Progenitor cell of endocrine pancreas (in vitro differentiated cells): ENCODE measurements around the gene PCK2. TPM values are rescaled to one million over a fixed set of nuclear protein-coding genes. Genes with fewer than 3 reads are reported as not detected.
"Not testable (repeated sequence)": the region's sequence is repeated elsewhere in the genome, so short reads cannot be mapped to it uniquely, and the experiment has no call there.

Source experiments
- DNase-seq: peaks from one replicate; pipeline ENCODE4 v3.0.0; 2021; ENCODE audit warnings: low spot score; ENCODE audit not compliant: unreplicated experiment
- H3K27ac Mint-ChIP-seq: 2 replicates; pipeline ENCODE4 v1.8.0; 2021; ENCODE audit warnings: mild to moderate bottlenecking, moderate library complexity, mixed read lengths
- H3K27me3 Mint-ChIP-seq: 2 replicates; pipeline ENCODE4 v1.8.0; 2021; ENCODE audit warnings: mixed read lengths
- H3K36me3 Mint-ChIP-seq: 2 replicates; pipeline ENCODE4 v1.8.0; 2022; ENCODE audit warnings: mixed read lengths; ENCODE audit not compliant: insufficient read depth
- H3K4me1 Mint-ChIP-seq: 2 replicates; pipeline ENCODE4 v1.8.0; 2021; ENCODE audit warnings: low read depth, mixed read lengths
- H3K4me3 Mint-ChIP-seq: 2 replicates; pipeline ENCODE4 v1.8.0; 2021; ENCODE audit warnings: low read depth, mild to moderate bottlenecking, moderate library complexity, mixed read lengths
- H3K9me3 Mint-ChIP-seq: 2 replicates; pipeline ENCODE4 v1.8.0; 2021; ENCODE audit warnings: low read depth, mixed read lengths
- total RNA-seq: library from RNA; stranded (reverse); gene quantifications from 2 replicates; pipeline ENCODE4 v1.2.1, GENCODE V29; 2021
- TF ChIP-seq, protein P1 (sequence below): fragments of 200-600 bp; sonication (generic); IDR thresholded peaks from one replicate; pipeline ENCODE4 v1.5.0; 2021; ENCODE audit warnings: antibody characterized with exemption, mild to moderate bottlenecking; ENCODE audit not compliant: unreplicated experiment

Gene PCK2
- total RNA-seq, 1 donor from 2014 or later = 29.7 TPM

DNA sequence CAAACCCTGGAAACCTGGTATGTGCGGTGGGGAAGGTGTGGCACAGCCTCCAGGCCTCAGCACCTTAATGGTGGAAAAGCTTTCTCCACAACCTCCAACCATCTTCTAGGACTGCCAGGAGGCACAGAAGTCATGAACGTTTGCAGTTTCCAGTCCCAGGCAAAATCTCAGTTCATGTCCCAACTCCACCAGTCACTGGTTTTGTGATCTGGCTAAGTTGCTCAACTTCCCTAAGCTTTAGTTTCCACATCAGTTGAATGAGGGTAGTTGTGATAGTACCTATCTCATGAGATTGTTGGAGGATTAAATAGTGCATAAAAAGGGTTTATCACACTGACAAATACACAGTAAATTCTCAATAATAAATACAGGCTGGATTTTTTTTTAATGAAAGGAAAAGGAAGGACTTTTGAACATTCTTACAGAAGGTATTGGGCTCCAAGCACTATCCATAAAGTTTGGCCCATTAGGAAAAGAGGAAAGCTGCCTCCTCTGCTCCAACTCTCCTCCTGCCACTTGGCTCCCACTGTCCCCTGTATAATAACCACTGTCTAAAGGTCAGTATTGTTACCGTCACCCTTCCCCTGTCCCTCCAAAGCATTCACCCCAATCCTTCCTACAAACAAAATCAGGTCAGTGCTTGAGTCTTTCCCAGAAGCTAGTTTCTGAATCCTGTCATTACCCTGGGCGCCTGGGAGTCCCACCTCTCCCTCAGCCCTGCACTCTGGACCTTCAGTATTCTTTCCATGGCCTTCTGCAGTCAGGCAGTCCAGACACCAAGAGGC is 6.3 kb downstream of the PCK2 start:
- no peaks in the 10 kb centered on the region for H3K27me3 Mint-ChIP-seq
- H3K4me3 Mint-ChIP-seq = no peak overlapping the region
- no peak for DNase-seq
- peak overlapping the region; percentile 27 for H3K27ac Mint-ChIP-seq
- H3K36me3 Mint-ChIP-seq = peaks cover 23% of the 10 kb centered on the region
- H3K9me3 Mint-ChIP-seq = peaks cover 8% of the 10 kb centered on the region
- peaks cover 4% of the 10 kb centered on the region for H3K4me1 Mint-ChIP-seq
- TF ChIP-seq, protein P1, sequence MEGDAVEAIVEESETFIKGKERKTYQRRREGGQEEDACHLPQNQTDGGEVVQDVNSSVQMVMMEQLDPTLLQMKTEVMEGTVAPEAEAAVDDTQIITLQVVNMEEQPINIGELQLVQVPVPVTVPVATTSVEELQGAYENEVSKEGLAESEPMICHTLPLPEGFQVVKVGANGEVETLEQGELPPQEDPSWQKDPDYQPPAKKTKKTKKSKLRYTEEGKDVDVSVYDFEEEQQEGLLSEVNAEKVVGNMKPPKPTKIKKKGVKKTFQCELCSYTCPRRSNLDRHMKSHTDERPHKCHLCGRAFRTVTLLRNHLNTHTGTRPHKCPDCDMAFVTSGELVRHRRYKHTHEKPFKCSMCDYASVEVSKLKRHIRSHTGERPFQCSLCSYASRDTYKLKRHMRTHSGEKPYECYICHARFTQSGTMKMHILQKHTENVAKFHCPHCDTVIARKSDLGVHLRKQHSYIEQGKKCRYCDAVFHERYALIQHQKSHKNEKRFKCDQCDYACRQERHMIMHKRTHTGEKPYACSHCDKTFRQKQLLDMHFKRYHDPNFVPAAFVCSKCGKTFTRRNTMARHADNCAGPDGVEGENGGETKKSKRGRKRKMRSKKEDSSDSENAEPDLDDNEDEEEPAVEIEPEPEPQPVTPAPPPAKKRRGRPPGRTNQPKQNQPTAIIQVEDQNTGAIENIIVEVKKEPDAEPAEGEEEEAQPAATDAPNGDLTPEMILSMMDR = no peak

DNA sequence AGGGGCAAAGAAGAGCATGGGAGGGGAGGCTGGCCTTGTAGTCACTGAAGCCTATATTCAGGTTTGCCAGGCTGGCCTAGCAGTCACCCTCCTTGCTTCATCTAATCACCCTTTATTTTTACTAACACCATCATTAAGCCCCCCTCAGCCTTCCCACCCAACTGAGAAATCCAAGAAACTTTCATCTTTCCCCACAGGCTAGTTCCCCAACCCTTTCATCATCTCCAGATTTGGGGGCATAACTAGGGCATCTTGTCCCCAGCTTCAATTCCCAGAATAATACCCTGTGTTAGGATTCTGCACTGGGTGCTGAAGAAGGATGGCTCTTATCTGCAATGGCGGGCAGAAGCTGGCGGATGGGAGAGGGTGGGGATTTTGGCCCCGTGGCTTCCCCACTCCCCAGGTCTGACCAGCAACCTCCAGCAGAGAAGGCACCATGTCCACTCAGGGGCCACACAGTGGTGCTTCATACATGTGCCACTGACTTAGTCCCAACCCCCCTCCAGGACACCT is 6.9 kb downstream of the PCK2 start:
- no peak overlapping the region for H3K4me3 Mint-ChIP-seq
- H3K27me3 Mint-ChIP-seq = no peaks in the 10 kb centered on the region
- peaks cover 8% of the 10 kb centered on the region for H3K9me3 Mint-ChIP-seq
- no peaks in the 10 kb centered on the region for H3K4me1 Mint-ChIP-seq
- H3K27ac Mint-ChIP-seq = peak overlapping the region; percentile 27
- TF ChIP-seq, protein P1 = no peak
- peaks cover 23% of the 10 kb centered on the region for H3K36me3 Mint-ChIP-seq
- no peak for DNase-seq

DNA sequence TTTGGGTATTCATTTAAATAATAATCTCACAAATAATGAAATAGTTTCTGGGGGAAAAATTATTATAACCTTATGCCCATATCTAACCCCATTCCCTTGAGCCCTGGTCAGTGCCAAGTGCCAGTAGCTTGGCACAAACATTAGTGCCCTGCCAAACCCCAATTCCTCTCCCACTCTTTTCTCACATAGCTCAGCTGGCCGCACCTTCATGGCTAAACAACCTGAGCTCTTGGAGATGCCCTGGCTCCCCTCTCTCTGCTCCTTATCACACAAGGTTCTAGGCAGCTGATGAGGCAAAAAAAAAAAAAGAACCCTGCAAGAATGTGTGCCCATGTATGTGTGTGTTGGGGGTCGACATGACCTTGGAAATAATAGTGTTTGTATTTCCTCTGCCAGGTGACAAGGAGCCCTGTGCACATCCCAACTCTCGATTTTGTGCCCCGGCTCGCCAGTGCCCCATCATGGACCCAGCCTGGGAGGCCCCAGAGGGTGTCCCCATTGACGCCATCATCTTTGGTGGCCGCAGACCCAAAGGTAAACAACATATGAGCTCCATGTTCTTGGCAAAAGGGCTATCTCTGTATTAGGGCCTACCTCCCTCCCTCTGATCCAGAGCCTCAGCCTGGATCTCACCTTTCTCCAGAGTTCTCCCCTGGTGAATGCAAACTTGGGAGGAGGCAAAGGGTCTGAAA is 8.4 kb downstream of the PCK2 start:
- no peak overlapping the region for H3K4me3 Mint-ChIP-seq
- H3K36me3 Mint-ChIP-seq = peaks cover 23% of the 10 kb centered on the region
- H3K27me3 Mint-ChIP-seq = no peaks in the 10 kb centered on the region
- DNase-seq = no peak
- H3K9me3 Mint-ChIP-seq = peaks cover 8% of the 10 kb centered on the region
- TF ChIP-seq, protein P1 = no peak
- no peak overlapping the region for H3K27ac Mint-ChIP-seq
- no peaks in the 10 kb centered on the region for H3K4me1 Mint-ChIP-seq

DNA sequence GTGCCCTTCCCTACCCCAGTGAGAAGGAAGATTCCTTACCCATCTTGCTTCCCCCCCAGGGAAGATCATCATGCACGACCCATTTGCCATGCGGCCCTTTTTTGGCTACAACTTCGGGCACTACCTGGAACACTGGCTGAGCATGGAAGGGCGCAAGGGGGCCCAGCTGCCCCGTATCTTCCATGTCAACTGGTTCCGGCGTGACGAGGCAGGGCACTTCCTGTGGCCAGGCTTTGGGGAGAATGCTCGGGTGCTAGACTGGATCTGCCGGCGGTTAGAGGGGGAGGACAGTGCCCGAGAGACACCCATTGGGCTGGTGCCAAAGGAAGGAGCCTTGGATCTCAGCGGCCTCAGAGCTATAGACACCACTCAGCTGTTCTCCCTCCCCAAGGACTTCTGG is 9.3 kb downstream of the PCK2 start:
- H3K27me3 Mint-ChIP-seq = no peaks in the 10 kb centered on the region
- no peak overlapping the region for H3K27ac Mint-ChIP-seq
- H3K9me3 Mint-ChIP-seq = peaks cover 8% of the 10 kb centered on the region
- no peak for DNase-seq
- H3K4me1 Mint-ChIP-seq = no peaks in the 10 kb centered on the region
- H3K4me3 Mint-ChIP-seq = no peak overlapping the region
- peaks cover 23% of the 10 kb centered on the region for H3K36me3 Mint-ChIP-seq
- TF ChIP-seq, protein P1 = no peak

GRCh38 chr14:24105609-24106239 is 11.6 kb downstream of the PCK2 start:
- H3K9me3 Mint-ChIP-seq, H3K4me1 Mint-ChIP-seq, H3K27me3 Mint-ChIP-seq, DNase-seq, H3K4me3 Mint-ChIP-seq, H3K27ac Mint-ChIP-seq: not testable (repeated sequence)
- peaks cover 20% of the 10 kb centered on the region for H3K36me3 Mint-ChIP-seq
